Subcutaneous abdominal adipose tissue (tissue), 5 donors: ENCODE data around the gene TENT4B.

Source experiments
- H3K27ac ChIP-seq: one replicate; pipeline ENCODE4 v1.7.0; 2013; ENCODE audit warnings: low read depth, mild to moderate bottlenecking, inconsistent platforms, low read length, moderate library complexity
- H3K27me3 ChIP-seq, 5 donors: one replicate each; pipeline ENCODE4 v1.7.0; 2013; ENCODE audit warnings: low read length in 5 of 5, inconsistent platforms in 1 of 5; ENCODE audit not compliant: control insufficient read depth in 5 of 5, insufficient read depth in 4 of 5
- H3K36me3 ChIP-seq, 5 donors: one replicate each; pipeline ENCODE4 v1.7.0; 2013; ENCODE audit warnings: low read length in 5 of 5; ENCODE audit not compliant: control insufficient read depth in 5 of 5, insufficient read depth in 5 of 5
- H3K4me1 ChIP-seq, 5 donors: one replicate each; pipeline ENCODE4 v1.7.0; 2013; ENCODE audit warnings: low read length in 5 of 5, mild to moderate bottlenecking in 3 of 5, moderate library complexity in 1 of 5; ENCODE audit not compliant: control insufficient read depth in 5 of 5, insufficient read depth in 5 of 5
- H3K4me3 ChIP-seq, 5 donors: one replicate each; pipeline ENCODE4 v1.7.0; 2013; ENCODE audit warnings: low read length in 5 of 5, low read depth in 1 of 5
- H3K9ac ChIP-seq, 5 donors: one replicate each; pipeline ENCODE4 v1.7.0; 2013; ENCODE audit warnings: low read length in 5 of 5, mild to moderate bottlenecking in 4 of 5, moderate library complexity in 3 of 5
- H3K9me3 ChIP-seq, 5 donors: one replicate each; pipeline ENCODE4 v1.7.0; 2013; ENCODE audit warnings: low read length in 5 of 5; ENCODE audit not compliant: control insufficient read depth in 5 of 5
- donor health status: healthy.
- donor health status: healthy.
- donor health status: healthy.
- donor health status: healthy.
- donor health status: healthy.

Gene TENT4B

DNA sequence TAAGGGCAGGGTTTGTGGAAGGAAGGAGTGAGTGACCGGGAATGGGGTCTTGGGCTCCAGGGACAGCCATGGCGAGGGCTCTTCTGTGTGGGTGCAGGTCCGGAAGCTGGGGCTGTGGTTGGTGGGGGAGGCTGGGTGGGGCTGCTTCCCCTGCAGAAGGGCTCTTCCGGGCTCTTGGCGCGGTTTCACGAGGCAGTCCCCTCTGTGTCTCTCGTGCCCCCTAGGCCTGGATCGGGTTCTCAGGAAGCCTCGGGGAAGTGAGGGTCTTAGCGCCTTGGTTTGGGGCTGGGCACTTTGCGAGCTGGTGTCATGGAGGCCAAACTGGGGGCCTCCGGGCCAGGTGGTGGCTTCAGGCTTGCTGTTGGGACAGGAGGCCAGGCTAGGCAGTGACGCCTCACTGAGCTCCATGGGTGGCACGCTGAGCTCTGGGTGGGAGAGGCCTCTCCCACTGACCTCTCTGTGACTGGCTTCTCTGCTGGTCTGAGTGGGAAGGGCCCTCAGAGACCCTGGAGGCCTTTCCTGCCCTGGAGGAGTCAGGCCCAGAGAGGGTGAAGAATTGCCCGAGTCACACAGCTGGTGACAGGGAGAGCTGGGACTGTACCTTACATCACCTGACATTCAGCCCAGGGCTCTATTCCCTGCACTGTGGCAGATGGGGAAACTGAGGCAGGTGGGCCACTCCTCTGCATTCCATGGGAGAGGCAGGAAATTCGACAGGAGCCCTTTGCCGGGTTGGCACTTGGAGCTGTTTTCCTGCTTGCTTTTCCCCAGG, 121.4 kb downstream of the TENT4B start:
- peaks cover 0 to 67% (median 29%) of the 10 kb centered on the region in 5 donors for H3K4me1 ChIP-seq
- peak overlapping the region; percentile 35 to 64 (median 53) for H3K4me3 ChIP-seq
- H3K36me3 ChIP-seq = no peaks in the 10 kb centered on the region
- peak overlapping the region; percentile 50 for H3K27ac ChIP-seq
- peak overlapping the region in 4 of 5 donors; percentile 21 to 69 (median 62) for H3K9ac ChIP-seq
- H3K27me3 ChIP-seq = no peaks in the 10 kb centered on the region
- no peaks in the 10 kb centered on the region for H3K9me3 ChIP-seq

GRCh38 chr16:50275098-50275415, 122.0 kb downstream of the TENT4B start:
- Histone ChIP-seq H3K27me3 (no peaks in the 10 kb centered on the region), H3K4me1 (peaks cover 0 to 71% (median 30%) of the 10 kb centered on the region in 5 donors), H3K4me3 (peak overlapping the region; percentile 35 to 64 (median 53)), H3K36me3 (no peaks in the 10 kb centered on the region), H3K27ac (peak overlapping the region; percentile 50), H3K9me3 (no peaks in the 10 kb centered on the region), H3K9ac (peak overlapping the region in 3 of 5 donors; percentile 57 to 69 (median 68))

- Histone ChIP-seq H3K27ac (peak overlapping the region; percentile 50), H3K36me3 (no peaks in the 10 kb centered on the region), H3K9ac (peak overlapping the region in 3 of 5 donors; percentile 9 to 68 (median 57)), H3K4me3 (peak overlapping the region in 3 of 5 donors; percentile 35 to 64 (median 53)), H3K27me3 (no peaks in the 10 kb centered on the region), H3K9me3 (no peaks in the 10 kb centered on the region), H3K4me1 (peaks cover 0 to 70% (median 32%) of the 10 kb centered on the region in 5 donors)
Observed at GRCh38 chr16:50275428-50276325, 122.6 kb downstream of the TENT4B start.

DNA sequence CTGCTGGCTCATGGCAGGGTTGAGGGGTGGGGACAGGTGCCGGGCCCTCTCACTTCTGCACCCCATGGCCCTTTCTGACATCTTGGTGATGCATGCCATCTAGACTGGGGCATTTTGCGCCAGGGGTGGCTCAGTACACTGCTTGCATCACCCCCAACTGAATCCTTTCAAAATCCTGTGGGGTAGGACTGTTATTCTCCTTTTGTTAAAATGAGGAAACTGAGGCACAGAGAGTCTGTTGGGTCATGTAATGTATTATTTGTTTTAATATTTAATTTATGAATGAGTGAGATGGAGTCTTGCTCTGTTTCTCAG, 123.2 kb downstream of the TENT4B start:
- Histone ChIP-seq H3K9me3 (no peaks in the 10 kb centered on the region), H3K36me3 (no peaks in the 10 kb centered on the region), H3K4me1 (peaks cover 0 to 71% (median 34%) of the 10 kb centered on the region in 5 donors), H3K27me3 (no peaks in the 10 kb centered on the region), H3K27ac (no peak overlapping the region), H3K9ac (peak overlapping the region in 1 of 5 donors; percentile 51), H3K4me3 (peak overlapping the region in 1 of 5 donors; percentile 64)

DNA sequence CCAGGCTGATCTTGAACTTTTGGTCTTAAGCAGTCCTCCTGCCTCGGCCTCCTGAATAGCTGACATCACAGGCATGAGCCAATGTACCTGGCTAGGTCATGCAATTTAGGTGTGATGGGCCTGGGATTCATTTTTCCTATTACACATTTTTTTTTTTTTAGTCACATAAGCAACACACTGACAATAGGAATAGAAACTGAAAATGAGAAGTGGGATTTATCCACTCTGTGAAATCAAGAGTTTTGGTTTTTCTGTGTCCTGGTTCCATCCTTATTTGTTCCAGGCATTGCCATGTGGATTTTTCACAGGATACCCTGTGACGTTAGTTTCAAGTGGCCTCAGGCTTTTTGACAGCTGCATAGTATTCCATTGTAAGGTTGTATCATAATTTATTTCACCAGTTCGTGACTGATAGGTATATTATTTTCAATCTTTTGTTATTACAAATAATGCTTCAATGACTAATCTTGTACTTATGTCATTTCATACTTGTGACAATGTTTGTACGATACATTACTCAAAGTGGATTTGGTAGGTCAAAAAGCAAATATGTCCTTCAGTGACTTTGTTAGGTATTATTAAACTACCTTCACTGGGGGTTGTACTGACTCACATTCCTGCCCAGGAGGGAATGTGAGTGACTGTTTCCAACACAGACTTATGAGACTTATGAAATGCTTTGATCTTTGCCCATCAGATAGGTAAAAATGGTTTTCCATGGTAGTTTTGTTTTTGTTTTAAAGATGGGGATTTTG, 123.9 kb downstream of the TENT4B start:
- no peaks in the 10 kb centered on the region for H3K27me3 ChIP-seq
- no peaks in the 10 kb centered on the region for H3K36me3 ChIP-seq
- no peak overlapping the region for H3K27ac ChIP-seq
- H3K4me1 ChIP-seq = peaks cover 0 to 74% (median 39%) of the 10 kb centered on the region in 5 donors
- H3K4me3 ChIP-seq = no peak overlapping the region
- H3K9ac ChIP-seq = no peak overlapping the region
- H3K9me3 ChIP-seq = no peaks in the 10 kb centered on the region

GRCh38 chr16:50278251-50278650, 125.1 kb downstream of the TENT4B start:
- no peak overlapping the region for H3K9ac ChIP-seq
- no peaks in the 10 kb centered on the region for H3K36me3 ChIP-seq
- H3K27me3 ChIP-seq = no peaks in the 10 kb centered on the region
- peaks cover 2 to 74% (median 40%) of the 10 kb centered on the region in 5 donors for H3K4me1 ChIP-seq
- H3K27ac ChIP-seq = no peak overlapping the region
- H3K4me3 ChIP-seq = no peak overlapping the region
- no peaks in the 10 kb centered on the region for H3K9me3 ChIP-seq

DNA sequence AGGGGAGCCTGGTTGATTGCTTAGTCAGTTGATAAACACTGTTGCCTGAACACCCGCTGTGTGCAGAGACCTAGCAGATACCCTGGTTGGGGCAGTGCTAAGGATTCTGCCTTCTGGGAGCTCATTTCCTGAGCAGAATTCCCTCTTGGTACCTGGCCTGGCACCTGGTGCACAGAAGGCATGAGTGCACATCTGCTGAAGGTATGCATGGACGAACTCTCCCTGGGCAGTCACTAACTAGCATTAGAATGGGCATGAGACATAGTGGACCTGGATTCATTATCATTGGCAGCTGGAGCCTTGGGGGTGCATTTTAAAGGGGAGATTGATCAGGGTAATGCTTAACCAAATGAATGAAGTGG, 126.4 kb downstream of the TENT4B start:
- peak overlapping the region; percentile 29 for H3K27ac ChIP-seq
- H3K4me1 ChIP-seq = peaks cover 8 to 78% (median 48%) of the 10 kb centered on the region in 5 donors
- no peaks in the 10 kb centered on the region for H3K9me3 ChIP-seq
- no peak overlapping the region for H3K9ac ChIP-seq
- peak overlapping the region in 2 of 5 donors; percentile 39 to 45 for H3K4me3 ChIP-seq
- H3K36me3 ChIP-seq = no peaks in the 10 kb centered on the region
- H3K27me3 ChIP-seq = no peaks in the 10 kb centered on the region

- no peaks in the 10 kb centered on the region for H3K36me3 ChIP-seq
- no peaks in the 10 kb centered on the region for H3K27me3 ChIP-seq
- peak overlapping the region in 1 of 5 donors; percentile 31 for H3K9ac ChIP-seq
- no peak overlapping the region for H3K27ac ChIP-seq
- H3K4me3 ChIP-seq = peak overlapping the region in 1 of 5 donors; percentile 42
- no peaks in the 10 kb centered on the region for H3K9me3 ChIP-seq
- peaks cover 9 to 78% (median 56%) of the 10 kb centered on the region in 5 donors for H3K4me1 ChIP-seq
Observed at GRCh38 chr16:50280932-50281331, 127.8 kb downstream of the TENT4B start.
